Effector memory CD8-positive, alpha-beta T cell (primary cell): Measurements from ENCODE around the gene CCDC127.
A peak's percentile ranks its signal among the peaks of the same experiment; 100 is the strongest.
"Not testable (repeated sequence)": the region's sequence is repeated elsewhere in the genome, so short reads cannot be mapped to it uniquely, and the experiment has no call there.

Experiments used
- ATAC-seq: fragments of 150-1000 bp; cut with Tn5 transposase; replicated peaks from 2 replicates; pipeline ENCODE4 v1.10.0; 2021; ENCODE audit warnings: mild to moderate bottlenecking, moderate library complexity
- DNase-seq, 3 experiments: peaks; one replicate each; pipeline ENCODE4 v3.0.0; 2021
- H3K27ac Mint-ChIP-seq, 2 donors: one replicate each; pipeline ENCODE4 v1.8.0; 2022; ENCODE audit warnings: mild to moderate bottlenecking in 2 of 2, mixed read lengths in 2 of 2, moderate library complexity in 2 of 2
- H3K27me3 Mint-ChIP-seq, 2 donors: one replicate each; pipeline ENCODE4 v1.8.0; 2022; ENCODE audit warnings: mixed read lengths in 2 of 2
- H3K36me3 Mint-ChIP-seq: one replicate; pipeline ENCODE4 v1.8.0; 2022; ENCODE audit warnings: mild to moderate bottlenecking, moderate library complexity, mixed read lengths; ENCODE audit not compliant: insufficient read depth
- H3K4me1 Mint-ChIP-seq, 2 donors: one replicate each; pipeline ENCODE4 v1.8.0; 2022; ENCODE audit warnings: low read depth in 2 of 2, mixed read lengths in 2 of 2
- H3K4me3 Mint-ChIP-seq, 2 donors: one replicate each; pipeline ENCODE4 v1.8.0; 2022; ENCODE audit warnings: mild to moderate bottlenecking in 2 of 2, mixed read lengths in 2 of 2, moderate library complexity in 2 of 2
- H3K9me3 Mint-ChIP-seq, 2 donors: one replicate each; pipeline ENCODE4 v1.8.0; 2022; ENCODE audit warnings: mixed read lengths in 2 of 2

CCDC127 gene

GRCh38 chr5:204966-205670 is 12.8 kb downstream of the CCDC127 start:
- Mint-ChIP-seq H3K4me3 (no peak overlapping the region), H3K9me3 (no peaks in the 10 kb centered on the region), H3K36me3 (peaks cover 38% of the 10 kb centered on the region), H3K4me1 (peaks cover 20 to 21% of the 10 kb centered on the region in 2 donors), H3K27me3 (no peaks in the 10 kb centered on the region), H3K27ac (no peak overlapping the region)
- DNase-seq (no peak), ATAC-seq (no peak)

GRCh38 chr5:204462-204861 is 13.5 kb downstream of the CCDC127 start:
- Mint-ChIP-seq H3K4me3 (no peak overlapping the region), H3K27ac (no peak overlapping the region), H3K9me3 (no peaks in the 10 kb centered on the region), H3K4me1 (peaks cover 14 to 15% of the 10 kb centered on the region in 2 donors), H3K36me3 (peaks cover 38% of the 10 kb centered on the region), H3K27me3 (no peaks in the 10 kb centered on the region)
- ATAC-seq (no peak), DNase-seq (no peak)

GRCh38 chr5:204001-204400 is 14.0 kb downstream of the CCDC127 start:
- Mint-ChIP-seq H3K9me3 (no peaks in the 10 kb centered on the region), H3K27me3 (no peaks in the 10 kb centered on the region)
- no peak for ATAC-seq

GRCh38 chr5:203246-203930 is 14.6 kb downstream of the CCDC127 start:
- H3K27ac Mint-ChIP-seq: no peak overlapping the region
- ATAC-seq (no peak), DNase-seq (no peak)
- no peaks in the 10 kb centered on the region for H3K27me3 Mint-ChIP-seq
- H3K4me3 Mint-ChIP-seq: no peak overlapping the region
- H3K4me1 Mint-ChIP-seq: peaks cover 10 to 12% of the 10 kb centered on the region in 2 donors
- H3K36me3 Mint-ChIP-seq: peaks cover 38% of the 10 kb centered on the region
- H3K9me3 Mint-ChIP-seq: no peaks in the 10 kb centered on the region

More at GRCh38 chr5:204001-204400, 14.0 kb downstream of the CCDC127 start:
- Mint-ChIP-seq H3K4me1 (peaks cover 14% of the 10 kb centered on the region in 2 donors), H3K27ac (no peak overlapping the region), H3K4me3 (no peak overlapping the region), H3K36me3 (peaks cover 38% of the 10 kb centered on the region)
- no peak for DNase-seq

GRCh38 chr5:201672-202071 is 16.3 kb downstream of the CCDC127 start:
- H3K9me3 Mint-ChIP-seq: no peaks in the 10 kb centered on the region
- peaks cover 29% of the 10 kb centered on the region for H3K36me3 Mint-ChIP-seq
- H3K27ac Mint-ChIP-seq: peak overlapping the region in 1 of 2 donors; percentile 29
- H3K4me1 Mint-ChIP-seq: peaks cover 0 to 4% of the 10 kb centered on the region in 2 donors
- no peak for DNase-seq
- ATAC-seq: no peak
- H3K27me3 Mint-ChIP-seq: no peaks in the 10 kb centered on the region
- no peak overlapping the region for H3K4me3 Mint-ChIP-seq

GRCh38 chr5:200985-201384 is 17.0 kb downstream of the CCDC127 start:
- H3K36me3 Mint-ChIP-seq: peaks cover 25% of the 10 kb centered on the region
- H3K27me3 Mint-ChIP-seq: no peaks in the 10 kb centered on the region
- H3K9me3 Mint-ChIP-seq: no peaks in the 10 kb centered on the region
- peaks cover 0 to 4% of the 10 kb centered on the region in 2 donors for H3K4me1 Mint-ChIP-seq
- no peak overlapping the region for H3K27ac Mint-ChIP-seq
- DNase-seq: no peak
- no peak overlapping the region for H3K4me3 Mint-ChIP-seq
- no peak for ATAC-seq

GRCh38 chr5:199950-200645 is 17.9 kb downstream of the CCDC127 start:
- Mint-ChIP-seq H3K27me3 (peaks cover 0 to 6% of the 10 kb centered on the region in 2 donors), H3K9me3 (no peaks in the 10 kb centered on the region), H3K36me3 (peaks cover 20% of the 10 kb centered on the region), H3K27ac (no peak overlapping the region), H3K4me3 (no peak overlapping the region), H3K4me1 (peaks cover 3 to 4% of the 10 kb centered on the region in 2 donors)
- DNase-seq: no peak
- no peak for ATAC-seq

GRCh38 chr5:199197-199949 is 18.6 kb downstream of the CCDC127 start:
- H3K9me3 Mint-ChIP-seq: no peaks in the 10 kb centered on the region
- DNase-seq (no peak), ATAC-seq (no peak)
- H3K36me3 Mint-ChIP-seq: peaks cover 12% of the 10 kb centered on the region
- peaks cover 0 to 7% of the 10 kb centered on the region in 2 donors for H3K27me3 Mint-ChIP-seq
- H3K4me3 Mint-ChIP-seq: no peak overlapping the region
- peaks cover 2 to 3% of the 10 kb centered on the region in 2 donors for H3K4me1 Mint-ChIP-seq
- H3K27ac Mint-ChIP-seq: no peak overlapping the region

GRCh38 chr5:198516-199196 is 19.3 kb downstream of the CCDC127 start:
- H3K9me3 Mint-ChIP-seq: no peaks in the 10 kb centered on the region
- no peak overlapping the region for H3K27ac Mint-ChIP-seq
- DNase-seq (no peak), ATAC-seq (no peak)
- peaks cover 8% of the 10 kb centered on the region for H3K36me3 Mint-ChIP-seq
- H3K4me1 Mint-ChIP-seq: peaks cover 2 to 3% of the 10 kb centered on the region in 2 donors
- H3K27me3 Mint-ChIP-seq: peaks cover 0 to 7% of the 10 kb centered on the region in 2 donors
- no peak overlapping the region for H3K4me3 Mint-ChIP-seq

GRCh38 chr5:197892-198489 is 20.0 kb downstream of the CCDC127 start:
- Mint-ChIP-seq H3K4me3 (no peak overlapping the region), H3K4me1 (peaks cover 2 to 3% of the 10 kb centered on the region in 2 donors), H3K9me3 (no peaks in the 10 kb centered on the region), H3K36me3 (peaks cover 5% of the 10 kb centered on the region), H3K27me3 (peaks cover 0 to 10% of the 10 kb centered on the region in 2 donors), H3K27ac (no peak overlapping the region)
- ATAC-seq: no peak
- no peak for DNase-seq

GRCh38 chr5:197031-197430 is 20.9 kb downstream of the CCDC127 start:
- not testable (repeated sequence) for H3K4me1 Mint-ChIP-seq, H3K27ac Mint-ChIP-seq, DNase-seq, H3K4me3 Mint-ChIP-seq, H3K9me3 Mint-ChIP-seq, H3K36me3 Mint-ChIP-seq, ATAC-seq
- peaks cover 7 to 19% of the 10 kb centered on the region in 2 donors for H3K27me3 Mint-ChIP-seq

- H3K9me3 Mint-ChIP-seq: no peaks in the 10 kb centered on the region
- no peak overlapping the region for H3K27ac Mint-ChIP-seq
- H3K4me3 Mint-ChIP-seq: no peak overlapping the region
- ATAC-seq: no peak
- no peaks in the 10 kb centered on the region for H3K36me3 Mint-ChIP-seq
- DNase-seq: no peak
- H3K4me1 Mint-ChIP-seq: peaks cover 2 to 3% of the 10 kb centered on the region in 2 donors
- H3K27me3 Mint-ChIP-seq: peaks cover 7 to 22% of the 10 kb centered on the region in 2 donors
These were observed 21.6 kb downstream of the CCDC127 start for GRCh38 chr5:196350-196749.
